ENCODE results near the gene KRT27. TPM values are rescaled to one million over a fixed set of nuclear protein-coding genes. Genes with fewer than 3 reads are reported as not detected.

KRT27 gene
- total RNA-seq, 2 experiments from 2014 or later: not detected

DNA sequence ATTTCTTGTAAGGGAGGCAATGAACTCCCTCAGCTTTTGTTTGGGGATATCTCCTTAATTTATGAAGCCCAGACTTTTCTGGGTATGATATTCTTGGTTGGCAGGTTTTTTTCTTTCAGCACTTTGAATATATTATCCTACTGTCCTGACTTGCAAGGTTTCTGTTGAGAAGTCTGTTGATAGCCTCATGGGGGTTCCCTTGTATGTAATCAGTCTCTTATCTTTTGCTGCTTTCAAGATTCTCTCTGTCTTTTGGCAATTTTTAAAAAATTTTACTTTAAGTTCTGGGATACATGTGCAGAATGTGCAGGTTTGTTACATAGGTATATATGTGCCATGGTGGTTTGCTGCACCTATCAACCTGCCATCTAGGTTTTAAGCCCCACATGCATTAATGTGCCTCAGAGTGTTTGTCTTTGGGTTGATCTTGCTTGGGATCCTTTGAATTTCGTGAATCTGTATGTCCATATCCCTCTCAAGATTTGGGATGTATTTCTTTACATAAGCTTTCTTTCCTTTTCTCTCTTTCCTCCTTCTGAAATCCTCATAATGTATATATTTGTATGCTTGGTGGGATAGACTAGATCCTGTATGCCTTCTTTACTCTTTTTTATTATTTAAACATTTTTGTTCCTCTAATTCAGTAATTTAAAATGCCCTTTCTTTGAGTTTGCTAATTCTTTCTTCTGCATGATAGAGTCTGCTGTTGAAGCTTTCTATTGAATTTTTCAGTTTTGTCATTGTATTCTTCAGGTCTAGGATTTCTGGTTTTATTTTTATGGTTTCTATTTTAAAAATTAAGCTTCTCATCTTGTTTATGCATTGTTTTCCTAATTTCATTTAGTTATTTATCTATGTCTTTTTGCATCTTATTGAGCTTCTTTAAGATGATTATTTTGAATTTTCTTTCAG lies 22.0 kb downstream of the KRT27 start:
- DNase-seq (ENCODE audit: low spot score): no peak
- H3K4me2 ChIP-seq (ENCODE audit: low read length): no peak overlapping the region
- ChIA-PET POLR2A (interaction anchor here (0.7 to 0.9 kb wide), 2 partner anchors 91 to 800 kb away, joined by 3 read pairs; no protein-coding TSS in a partner anchor), CTCF (ENCODE audit: unreplicated experiment) (no interaction called here)
- no peaks in the 10 kb centered on the region for H4K20me1 ChIP-seq (ENCODE audit: insufficient read depth, low read length)
- no peak overlapping the region for H2AFZ ChIP-seq (ENCODE audit: low read length)
- no peak overlapping the region for H3K4me3 ChIP-seq (ENCODE audit: low read depth, low read length, poor library complexity, severe bottlenecking)
- H3K79me2 ChIP-seq (ENCODE audit: insufficient read depth, low read depth, low read length): no peaks in the 10 kb centered on the region
- BruUV-seq (replicated peaks): no TSS peak
- no peaks in the 10 kb centered on the region for H3K36me3 ChIP-seq (ENCODE audit: insufficient read depth, low read length)
- peaks cover 32% of the 10 kb centered on the region for H3K9me3 ChIP-seq (ENCODE audit: low read length)
- intact Hi-C loops (cut with micrococcal nuclease; ENCODE audit: unreplicated experiment): no loop called here
- no peak overlapping the region for H3K27ac ChIP-seq (ENCODE audit: low read depth, low read length, poor library complexity, severe bottlenecking)
- TF ChIP-seq EZH2phosphoT487 (IDR thresholded peaks at IDR 0.05; ENCODE audit: borderline replicate concordance, low read depth, low read length): no peak
- TF ChIP-seq, protein P1, sequence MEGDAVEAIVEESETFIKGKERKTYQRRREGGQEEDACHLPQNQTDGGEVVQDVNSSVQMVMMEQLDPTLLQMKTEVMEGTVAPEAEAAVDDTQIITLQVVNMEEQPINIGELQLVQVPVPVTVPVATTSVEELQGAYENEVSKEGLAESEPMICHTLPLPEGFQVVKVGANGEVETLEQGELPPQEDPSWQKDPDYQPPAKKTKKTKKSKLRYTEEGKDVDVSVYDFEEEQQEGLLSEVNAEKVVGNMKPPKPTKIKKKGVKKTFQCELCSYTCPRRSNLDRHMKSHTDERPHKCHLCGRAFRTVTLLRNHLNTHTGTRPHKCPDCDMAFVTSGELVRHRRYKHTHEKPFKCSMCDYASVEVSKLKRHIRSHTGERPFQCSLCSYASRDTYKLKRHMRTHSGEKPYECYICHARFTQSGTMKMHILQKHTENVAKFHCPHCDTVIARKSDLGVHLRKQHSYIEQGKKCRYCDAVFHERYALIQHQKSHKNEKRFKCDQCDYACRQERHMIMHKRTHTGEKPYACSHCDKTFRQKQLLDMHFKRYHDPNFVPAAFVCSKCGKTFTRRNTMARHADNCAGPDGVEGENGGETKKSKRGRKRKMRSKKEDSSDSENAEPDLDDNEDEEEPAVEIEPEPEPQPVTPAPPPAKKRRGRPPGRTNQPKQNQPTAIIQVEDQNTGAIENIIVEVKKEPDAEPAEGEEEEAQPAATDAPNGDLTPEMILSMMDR (conservative IDR thresholded peaks at IDR 0.05; ENCODE audit: low read length): no peak
- H3K9me2 ChIP-seq (ENCODE audit: insufficient read depth, low read length): no peaks in the 10 kb centered on the region
- H3K4me1 ChIP-seq (ENCODE audit: insufficient read depth, low read length, poor library complexity, severe bottlenecking): no peaks in the 10 kb centered on the region

DNA sequence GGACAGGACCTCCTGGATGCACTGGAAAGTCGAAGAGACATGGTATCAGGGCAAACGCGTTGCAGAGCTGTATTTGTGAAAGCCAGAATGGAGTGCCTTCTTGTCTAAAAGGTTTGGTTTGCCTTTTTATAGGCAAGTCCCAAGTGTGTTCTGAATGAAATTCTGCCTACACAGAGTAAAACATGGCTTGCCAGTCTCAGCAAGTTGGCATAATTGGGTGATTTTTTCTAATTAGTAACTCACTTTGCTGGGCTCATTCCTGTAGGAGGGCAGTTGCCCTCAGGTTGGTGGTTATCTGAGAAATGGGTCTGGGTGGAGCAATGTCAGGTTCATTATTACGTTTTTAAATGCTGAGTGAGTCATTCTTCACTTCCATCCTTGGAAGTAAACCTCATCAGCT lies 27.1 kb downstream of the KRT27 start, which contains the start of gene KRT25:
KRT25 (minus strand) TSS at position 101 of the 400 bp plus-strand sequence; CDS start at position 41, 60 bp downstream.
- Histone ChIP-seq H3K9me3 (ENCODE audit: low read length) (peaks cover 10% of the 10 kb centered on the region), H3K36me3 (ENCODE audit: insufficient read depth, low read length) (no peaks in the 10 kb centered on the region), H3K27ac (ENCODE audit: low read depth, low read length, poor library complexity, severe bottlenecking) (no peak within 1 kb of the TSS), H3K4me3 (ENCODE audit: low read depth, low read length, poor library complexity, severe bottlenecking) (no peak within 1 kb of the TSS), H3K4me1 (ENCODE audit: insufficient read depth, low read length, poor library complexity, severe bottlenecking) (no peaks in the 10 kb centered on the region), H3K4me2 (ENCODE audit: low read length) (no peak within 1 kb of the TSS), H3K9me2 (ENCODE audit: insufficient read depth, low read length) (no peaks in the 10 kb centered on the region), H4K20me1 (ENCODE audit: insufficient read depth, low read length) (no peaks in the 10 kb centered on the region), H3K79me2 (ENCODE audit: insufficient read depth, low read depth, low read length) (no peaks in the 10 kb centered on the region), H2AFZ (ENCODE audit: low read length) (no peak within 1 kb of the TSS)
- TF ChIP-seq, protein P1 (conservative IDR thresholded peaks at IDR 0.05; ENCODE audit: low read length): no peak
- no peak for TF ChIP-seq EZH2phosphoT487 (IDR thresholded peaks at IDR 0.05; ENCODE audit: borderline replicate concordance, low read depth, low read length)
- POLR2A ChIA-PET: interaction anchor here (0.6 kb wide), 1 partner anchor 28 kb away, joined by 3 read pairs; no protein-coding TSS in a partner anchor
- no TSS peak for BruUV-seq (replicated peaks)
- CTCF ChIA-PET (ENCODE audit: unreplicated experiment): no interaction called here
- DNase-seq (ENCODE audit: low spot score): no peak
- intact Hi-C loops (cut with micrococcal nuclease; ENCODE audit: unreplicated experiment): no loop called here

DNA sequence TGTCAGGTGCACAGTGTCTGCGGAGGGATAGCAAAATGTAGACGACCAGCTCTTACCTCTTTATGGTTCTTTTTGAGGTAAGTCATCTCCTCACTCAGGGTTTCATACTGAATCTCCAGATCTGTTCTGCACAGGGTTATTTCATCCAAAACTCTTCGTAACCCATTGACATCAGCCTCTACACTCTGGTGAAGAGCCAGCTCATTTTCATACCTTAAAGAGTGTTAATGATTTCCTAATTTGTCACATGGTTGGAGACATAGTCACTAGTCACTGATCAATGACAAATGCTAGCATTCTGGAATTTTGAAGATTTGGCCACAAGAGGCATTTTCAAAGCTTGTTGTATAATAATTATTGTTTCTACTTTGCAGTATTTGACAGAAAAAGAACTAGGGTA lies 28.5 kb downstream of the KRT27 start:
- H3K4me1 ChIP-seq (ENCODE audit: insufficient read depth, low read length, poor library complexity, severe bottlenecking): no peaks in the 10 kb centered on the region
- no peaks in the 10 kb centered on the region for H3K9me2 ChIP-seq (ENCODE audit: insufficient read depth, low read length)
- BruUV-seq (replicated peaks): no TSS peak
- no peaks in the 10 kb centered on the region for H3K36me3 ChIP-seq (ENCODE audit: insufficient read depth, low read length)
- ChIA-PET CTCF (ENCODE audit: unreplicated experiment) (no interaction called here), POLR2A (interaction anchor here (0.6 kb wide), 3 partner anchors 101 to 1357 kb away, joined by 3 to 5 read pairs (median 3); no protein-coding TSS in a partner anchor)
- no peaks in the 10 kb centered on the region for H3K9me3 ChIP-seq (ENCODE audit: low read length)
- H3K27ac ChIP-seq (ENCODE audit: low read depth, low read length, poor library complexity, severe bottlenecking): no peak overlapping the region
- H3K4me3 ChIP-seq (ENCODE audit: low read depth, low read length, poor library complexity, severe bottlenecking): no peak overlapping the region
- H3K4me2 ChIP-seq (ENCODE audit: low read length): no peak overlapping the region
- H2AFZ ChIP-seq (ENCODE audit: low read length): no peak overlapping the region
- no peaks in the 10 kb centered on the region for H3K79me2 ChIP-seq (ENCODE audit: insufficient read depth, low read depth, low read length)
- intact Hi-C loops (cut with micrococcal nuclease; ENCODE audit: unreplicated experiment): no loop called here
- TF ChIP-seq, protein P1 (conservative IDR thresholded peaks at IDR 0.05; ENCODE audit: low read length): no peak
- no peak for TF ChIP-seq EZH2phosphoT487 (IDR thresholded peaks at IDR 0.05; ENCODE audit: borderline replicate concordance, low read depth, low read length)
- no peak for DNase-seq (ENCODE audit: low spot score)
- H4K20me1 ChIP-seq (ENCODE audit: insufficient read depth, low read length): no peaks in the 10 kb centered on the region

All from OCI-LY7 (cell line).